Measurements from ENCODE around the gene CHCHD6.
A peak's percentile ranks its signal among the peaks of the same experiment; 100 is the strongest.
"Not testable (repeated sequence)": the region's sequence is repeated elsewhere in the genome, so short reads cannot be mapped to it uniquely, and the experiment has no call there.

CHCHD6 gene

DNA sequence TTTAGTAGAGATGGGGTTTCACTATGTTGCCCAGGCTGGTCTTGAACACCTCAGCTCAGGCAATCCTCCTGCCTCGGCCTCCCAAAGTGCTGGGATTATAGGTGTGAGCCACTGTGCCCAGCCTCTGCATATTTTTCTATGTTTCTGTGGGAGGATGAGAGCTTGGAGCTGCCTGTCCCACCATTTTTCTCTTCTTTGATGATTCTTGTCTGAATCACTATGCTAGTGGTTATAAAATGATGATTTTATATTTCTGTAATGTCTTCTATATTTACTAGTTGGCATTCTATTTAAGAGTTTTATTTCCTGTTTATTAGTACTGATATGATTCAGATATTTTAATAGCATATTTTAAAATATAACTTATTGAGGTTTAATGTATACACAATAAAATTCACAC, 69.7 kb downstream of the CHCHD6 start:
- no peak for DNase-seq

DNA sequence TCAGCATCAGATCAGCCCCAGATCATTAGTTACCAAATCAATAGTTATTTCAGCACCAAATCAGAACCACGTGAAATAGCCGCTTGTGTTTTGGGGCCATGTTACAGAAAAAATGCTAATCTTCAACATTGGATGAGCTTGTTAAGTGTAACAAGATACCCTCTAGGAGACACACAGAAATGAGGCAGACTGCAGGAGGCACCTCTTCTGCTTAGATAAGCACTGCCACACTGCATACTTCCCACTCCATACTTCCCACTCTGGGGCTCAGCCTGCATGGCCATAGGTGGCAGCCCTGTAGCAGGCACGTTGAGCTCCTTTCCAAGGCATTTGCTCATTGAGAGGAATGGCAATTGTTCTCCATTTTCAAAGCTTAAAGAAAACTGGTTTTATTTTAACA, 73.3 kb downstream of the CHCHD6 start:
- no peak for DNase-seq

DNA sequence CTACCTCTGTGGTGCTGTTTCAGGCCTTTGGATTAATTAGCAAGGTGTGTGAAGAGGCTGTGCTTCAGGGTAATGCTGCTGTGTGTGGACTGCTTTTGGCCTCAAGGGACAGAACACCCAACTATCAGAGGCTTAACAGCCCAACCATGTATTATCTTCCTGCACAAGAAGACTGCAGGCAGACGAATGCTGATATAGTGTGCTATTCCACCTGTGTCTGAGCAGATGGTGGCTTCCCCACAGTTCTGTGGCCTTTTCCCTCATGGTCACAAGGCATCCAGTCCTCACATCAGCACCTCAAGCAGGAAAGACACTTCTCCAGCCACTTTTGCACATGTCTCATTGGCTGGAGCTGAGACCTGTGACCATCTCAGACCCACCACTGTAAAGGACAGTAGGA, 76.6 kb downstream of the CHCHD6 start:
- DNase-seq: no peak

GRCh38 chr3:126781406-126781805, 77.4 kb downstream of the CHCHD6 start:
- DNase-seq: no peak

- DNase-seq: no peak
These were observed 78.0 kb downstream of the CHCHD6 start for GRCh38 chr3:126781889-126782491.

- DNase-seq: no peak
These were observed 78.5 kb downstream of the CHCHD6 start for GRCh38 chr3:126782536-126782935.

DNA sequence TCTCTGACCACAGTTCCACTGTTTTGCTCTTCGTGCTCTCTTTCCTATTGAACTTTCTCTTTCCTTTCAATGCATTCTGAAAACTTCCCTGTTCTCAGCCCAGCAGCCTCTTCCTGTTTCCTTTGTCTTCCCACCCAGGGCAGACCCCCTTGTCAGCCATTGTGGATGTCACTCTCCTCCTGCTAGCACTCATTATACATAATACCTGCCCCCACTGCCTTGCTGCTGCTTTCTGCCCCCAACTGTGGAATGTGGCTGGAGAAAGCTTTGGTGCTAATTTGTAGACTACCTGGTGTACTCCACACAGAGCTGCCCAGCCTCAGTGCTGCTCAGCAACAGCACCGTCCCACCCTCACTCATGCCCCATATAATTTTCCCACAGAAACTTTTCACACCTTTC, 80.2 kb downstream of the CHCHD6 start:
- DNase-seq: no peak

GRCh38 chr3:126791320-126791719, 87.3 kb downstream of the CHCHD6 start:
- not testable (repeated sequence) for DNase-seq

DNA sequence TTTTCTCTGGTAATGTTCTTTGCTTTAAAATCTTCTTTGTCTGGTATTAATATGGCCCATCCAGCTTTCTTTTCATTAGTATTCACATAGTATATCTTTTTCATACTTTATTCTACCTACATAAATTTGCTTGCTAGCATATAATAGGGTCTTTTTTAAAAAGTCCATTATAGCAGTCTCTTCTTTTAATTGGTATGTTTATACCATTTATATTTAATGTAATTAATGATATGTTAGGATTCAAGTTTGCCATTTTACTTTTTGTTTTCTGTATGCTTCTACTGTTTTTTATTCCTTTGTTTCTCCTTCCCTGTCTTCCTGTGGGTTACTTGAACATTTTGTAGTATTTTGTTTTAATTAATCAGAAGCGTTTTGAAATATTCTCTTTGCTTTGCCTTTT, 89.0 kb downstream of the CHCHD6 start:
- no peak for DNase-seq

DNA sequence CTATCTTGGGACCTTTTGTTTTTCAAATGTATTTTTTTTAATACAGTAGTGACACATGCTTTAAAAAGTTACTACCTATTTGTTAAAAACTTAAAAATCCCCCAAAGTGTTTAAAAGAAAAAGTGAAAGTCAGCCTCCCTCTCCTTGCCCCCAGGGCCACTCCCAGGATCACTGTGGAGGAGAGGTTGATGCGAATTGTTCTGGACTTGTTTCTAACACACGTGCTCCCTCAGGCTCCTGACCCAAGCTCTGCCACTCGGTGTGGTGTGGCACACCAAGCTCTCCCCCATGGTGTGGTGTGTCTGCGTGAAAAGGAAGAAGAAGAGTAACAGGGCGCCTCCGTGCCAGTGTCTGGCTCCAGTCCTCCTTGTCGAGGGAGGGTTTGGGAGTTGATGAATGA, 93.5 kb downstream of the CHCHD6 start:
- DNase-seq: no peak

DNA sequence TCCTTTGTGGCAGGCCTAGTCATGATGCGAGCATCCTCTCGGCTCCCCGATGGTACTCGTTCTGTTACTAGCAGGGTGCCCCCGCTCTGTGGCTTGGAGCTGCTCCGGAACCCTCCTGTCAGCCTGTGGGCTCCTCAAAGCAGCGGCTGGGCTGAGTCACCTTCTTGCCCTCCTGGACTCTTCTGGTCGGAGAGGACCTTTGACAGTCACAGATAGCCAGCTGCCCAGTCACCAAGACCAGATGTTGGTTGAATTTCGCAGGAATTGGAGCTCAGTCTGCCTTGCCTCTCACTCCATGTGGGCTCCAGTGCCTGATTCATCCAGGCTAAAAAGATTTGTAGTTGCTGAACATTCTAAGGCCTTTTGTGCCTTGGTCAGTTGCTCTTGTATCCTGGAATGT, 94.5 kb downstream of the CHCHD6 start:
- no peak for DNase-seq

DNA sequence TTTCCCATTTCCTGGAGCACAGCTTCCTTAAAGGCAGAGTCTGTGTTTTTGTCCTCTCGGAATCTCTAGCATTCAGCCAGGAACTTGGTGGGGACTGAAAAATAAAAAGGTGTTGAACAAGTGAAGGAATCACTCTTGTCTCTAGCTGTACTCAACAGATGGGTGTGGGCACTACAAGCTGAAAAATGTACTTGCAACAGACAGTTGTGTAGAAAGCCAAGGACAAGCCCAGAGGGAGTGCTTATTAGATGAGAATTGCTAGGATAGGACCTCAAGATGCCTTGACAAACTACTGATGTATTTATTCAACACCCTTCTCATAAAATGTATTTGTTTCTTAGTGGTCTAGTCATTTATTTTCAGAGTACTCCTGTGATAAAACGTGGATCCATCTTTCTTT, 95.1 kb downstream of the CHCHD6 start:
- no peak for DNase-seq

- not testable (repeated sequence) for DNase-seq
These were observed 97.3 kb downstream of the CHCHD6 start for GRCh38 chr3:126801312-126801711.

GRCh38 chr3:126807795-126808194, 103.8 kb downstream of the CHCHD6 start:
- no peak for DNase-seq

GRCh38 chr3:126811530-126811929, 107.5 kb downstream of the CHCHD6 start:
- no peak for DNase-seq

DNA sequence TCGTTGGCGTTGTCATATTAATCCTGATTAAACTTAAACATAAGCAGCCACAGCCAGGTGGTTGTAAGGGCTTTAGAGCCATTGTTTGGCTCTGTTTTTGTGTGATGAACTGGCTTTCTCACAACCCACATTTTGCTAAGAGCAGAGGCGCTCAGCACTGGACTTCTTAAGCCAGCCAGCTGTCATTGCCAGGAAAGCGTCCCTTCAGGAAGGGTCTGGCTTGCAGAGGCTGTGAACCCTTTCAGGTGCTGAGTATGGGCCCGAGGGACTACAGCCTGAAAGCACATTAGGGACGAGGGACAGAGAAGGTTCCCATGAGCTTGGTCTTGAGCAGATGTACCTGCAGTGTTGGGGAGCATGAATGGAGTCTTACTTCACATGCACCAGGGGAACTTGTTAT, 112.3 kb downstream of the CHCHD6 start:
- DNase-seq: no peak

- DNase-seq: peak; percentile 52
These were observed 113.1 kb downstream of the CHCHD6 start for GRCh38 chr3:126816986-126817777.

GRCh38 chr3:126817781-126818180, 113.7 kb downstream of the CHCHD6 start:
- no peak for DNase-seq

DNA sequence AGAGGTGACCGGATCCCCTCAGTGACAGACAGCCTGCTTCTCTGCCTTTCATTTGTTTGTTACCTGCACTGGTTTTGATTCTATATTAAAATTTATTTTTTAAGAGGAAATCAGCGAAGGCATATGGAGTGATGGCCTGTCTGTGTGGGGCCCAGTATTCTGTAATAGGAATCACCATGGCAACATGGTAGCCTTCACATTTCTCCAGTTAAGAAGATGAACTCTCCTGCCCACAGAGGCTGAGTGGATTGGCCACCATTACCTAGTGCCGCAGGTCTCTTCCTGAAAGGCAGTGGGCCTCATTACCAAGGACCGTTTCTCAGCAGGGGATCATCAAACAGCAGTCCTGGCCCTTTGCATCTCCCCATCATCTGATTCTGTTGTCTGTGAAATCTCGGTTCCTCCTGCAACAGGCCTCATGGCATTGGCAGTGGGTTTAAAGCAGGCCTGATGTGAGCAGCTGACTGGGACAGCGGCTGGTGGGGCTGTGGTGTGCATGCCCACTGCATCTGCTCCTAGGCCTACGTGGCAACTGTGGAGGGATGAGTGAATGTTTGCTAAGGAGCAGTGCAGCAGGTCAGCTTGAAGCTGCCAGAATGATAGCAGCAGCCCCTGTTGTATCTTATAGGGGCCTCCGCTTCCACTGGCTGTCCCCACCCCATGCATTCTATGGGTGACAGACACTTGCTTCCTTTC, 114.5 kb downstream of the CHCHD6 start:
- no peak for DNase-seq

DNA sequence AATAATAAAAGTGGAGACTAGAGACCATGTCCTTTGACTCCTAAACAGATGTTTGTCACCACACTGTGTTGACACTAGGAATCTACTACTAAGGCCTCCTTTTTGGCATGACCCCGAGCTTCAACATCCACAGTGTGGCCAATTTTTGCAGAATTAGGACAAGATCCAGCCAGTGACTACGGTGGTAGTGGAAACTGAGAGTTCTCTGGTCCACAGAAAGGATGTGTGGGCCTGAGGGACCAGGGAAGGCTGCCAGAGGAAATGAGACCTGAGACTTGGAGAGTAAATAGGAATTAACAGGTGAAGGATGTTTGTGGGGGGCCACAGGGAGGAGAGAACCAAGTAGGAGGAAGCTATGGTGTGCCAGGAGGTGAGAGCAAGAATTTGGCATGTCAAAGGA, 122.7 kb downstream of the CHCHD6 start:
- DNase-seq: no peak

DNA sequence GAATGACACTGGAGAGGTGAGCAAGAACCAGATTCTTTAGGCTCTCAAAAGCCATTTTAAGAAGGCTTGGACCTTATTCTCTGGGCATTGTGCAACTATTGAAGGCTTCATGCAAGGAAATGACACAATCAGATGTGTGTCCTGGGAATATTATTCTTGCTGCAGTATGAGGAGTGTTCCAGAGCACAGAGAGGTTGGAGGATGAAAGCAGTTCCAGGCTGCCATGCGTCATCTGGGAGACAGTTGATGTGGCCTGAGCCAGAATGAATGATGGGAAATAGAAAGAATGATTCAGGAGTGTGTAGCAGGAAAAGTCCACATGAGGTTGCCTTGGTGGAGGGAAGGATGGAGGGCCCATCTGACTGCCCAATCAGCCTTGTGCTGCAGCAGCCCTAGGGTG, 123.1 kb downstream of the CHCHD6 start:
- DNase-seq: no peak

DNA sequence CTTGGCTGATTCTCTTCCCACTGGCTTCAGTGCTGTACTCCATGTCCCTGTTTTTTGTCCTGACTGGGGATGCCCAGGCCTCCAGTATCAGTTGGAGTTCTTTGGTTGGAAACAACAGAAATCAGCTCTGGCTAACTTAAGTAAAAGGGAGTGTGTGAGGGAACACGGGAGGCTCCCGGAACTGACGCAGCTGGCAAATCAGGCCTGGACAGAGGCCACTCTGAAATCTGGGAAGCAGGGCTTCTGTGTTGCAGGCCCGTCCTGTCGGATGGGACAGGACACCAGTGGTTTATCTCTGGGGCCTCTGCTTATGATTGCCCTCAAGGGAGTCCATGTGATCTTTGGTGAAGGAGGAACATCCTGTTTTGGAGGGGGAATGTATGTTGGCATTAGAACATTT, 124.3 kb downstream of the CHCHD6 start:
- DNase-seq: no peak

DNA sequence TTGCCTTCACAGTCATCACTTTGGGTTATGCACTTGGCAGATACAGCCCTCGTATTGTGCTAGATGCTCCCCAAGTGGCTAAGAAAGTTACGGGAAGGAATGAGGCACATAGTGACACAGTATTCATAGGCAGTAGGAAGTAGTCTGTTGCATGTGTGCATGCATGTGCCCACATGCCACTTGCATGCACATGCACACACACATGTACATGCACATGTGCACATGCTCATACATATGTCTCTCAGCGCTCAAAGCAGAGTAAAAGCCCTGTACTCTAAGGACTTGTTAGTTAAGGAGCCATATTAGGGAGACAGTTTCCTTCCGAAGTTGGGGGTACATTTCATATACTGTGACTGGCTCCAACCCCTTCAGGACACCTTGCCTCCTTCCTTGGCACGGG, 128.9 kb downstream of the CHCHD6 start:
- no peak for DNase-seq

All from NCI-H1694 (cell line).